ENCODE results near the gene SPATS2L. TPM values are rescaled to one million over a fixed set of nuclear protein-coding genes. Genes with fewer than 3 reads are reported as not detected.

The SPATS2L gene
- total and polyA plus RNA-seq, 2 of the 13 experiments (the other 11 are each of a cell fraction or from before 2014, with no cell fraction given): 154 to 212 TPM

- peak; percentile 73; the same call in 1 of the 2 replicates for TF ChIP-seq ZSCAN9 (CRISPR knock-in tag; IDR thresholded peaks at IDR 0.05; ENCODE audit: borderline replicate concordance)
- TF ChIP-seq ZNF839 (CRISPR knock-in tag; IDR thresholded peaks at IDR 0.05; ENCODE audit: borderline replicate concordance): peak; percentile 93; the same call in 1 of the 2 replicates
- TF ChIP-seq TOE1 (CRISPR knock-in tag; IDR thresholded peaks at IDR 0.05): no peak; the same call in 1 of the 2 replicates
- TF ChIP-seq PCBP2 (optimal IDR thresholded peaks at IDR 0.05; ENCODE audit: low read depth, low read length, poor library complexity, severe bottlenecking): no peak
- TF ChIP-seq HOXA9 (CRISPR knock-in tag; IDR thresholded peaks at IDR 0.05; ENCODE audit: borderline replicate concordance): no peak
- peak; percentile 19; the same call in 1 of the 2 replicates for TF ChIP-seq KLF6 (CRISPR knock-in tag; IDR thresholded peaks at IDR 0.05)
- TF ChIP-seq MATR3 (CRISPR knock-in tag; IDR thresholded peaks at IDR 0.05): no peak
- peak; percentile 26; the same call in 1 of the 2 replicates for TF ChIP-seq ATF3 (CRISPR knock-in tag; IDR thresholded peaks at IDR 0.05)
- TF ChIP-seq PHF8 (CRISPR knock-in tag; IDR thresholded peaks at IDR 0.05): peak; percentile 91
- no peak for TF ChIP-seq NAIF1 (CRISPR knock-in tag; IDR thresholded peaks at IDR 0.05; ENCODE audit: borderline replicate concordance)
- no peak for TF ChIP-seq ZNF549 (CRISPR knock-in tag; IDR thresholded peaks at IDR 0.05)
- 0 out of 2 replicates have a peak, but pooled peaks have one; percentile 57 for TF ChIP-seq HIC2 (CRISPR knock-in tag; IDR thresholded peaks at IDR 0.05; ENCODE audit: low read depth)
- no peak for TF ChIP-seq PHF5A (CRISPR knock-in tag; IDR thresholded peaks at IDR 0.05; ENCODE audit: low read depth, unreplicated experiment)
- TF ChIP-seq ZFP41 (CRISPR knock-in tag; IDR thresholded peaks at IDR 0.05; ENCODE audit: borderline replicate concordance): peak; percentile 35; the same call in 1 of the 2 replicates
- no peak for TF ChIP-seq ZNF800 (CRISPR knock-in tag; IDR thresholded peaks at IDR 0.05)
- peak; percentile 83 for TF ChIP-seq ZNF564 (CRISPR knock-in tag; IDR thresholded peaks at IDR 0.05)
- peak; percentile 81 for TF ChIP-seq TAF1 (CRISPR knock-in tag; IDR thresholded peaks at IDR 0.05)
- peak; percentile 83 for TF ChIP-seq ZNF772 (CRISPR knock-in tag; IDR thresholded peaks at IDR 0.05)
- peak; percentile 93 for TF ChIP-seq HNF1B (CRISPR knock-in tag; IDR thresholded peaks at IDR 0.05)
- TF ChIP-seq FOXA3 (CRISPR knock-in tag; IDR thresholded peaks at IDR 0.05): peak; percentile 72
- peak; percentile 76 for TF ChIP-seq ZNF883 (CRISPR knock-in tag; IDR thresholded peaks at IDR 0.05; ENCODE audit: not compliant biosample characterization)
- peak; percentile 67; the same call in 1 of the 2 replicates for TF ChIP-seq RXRB (CRISPR knock-in tag; IDR thresholded peaks at IDR 0.05; ENCODE audit: borderline replicate concordance)
- TF ChIP-seq ZFY (CRISPR knock-in tag; IDR thresholded peaks at IDR 0.05): peak; percentile 63
Observed at GRCh38 chr2:200525882-200526651, 219.6 kb downstream of the SPATS2L start, which contains the start of gene SGO2 (continued).
